Measurements from ENCODE around the gene LRRC66.

- TF ChIP-seq CTBP1 (IDR thresholded peaks at IDR 0.05; ENCODE audit: borderline replicate concordance) (no peak), SP1 (IDR thresholded peaks at IDR 0.05) (no peak), LEF1 (IDR thresholded peaks at IDR 0.05; ENCODE audit: borderline replicate concordance) (no peak), SUZ12 (IDR thresholded peaks at IDR 0.05) (no peak), PKNOX1 (IDR thresholded peaks at IDR 0.05) (no peak), NFRKB (IDR thresholded peaks at IDR 0.05) (no peak), ZNF384 (IDR thresholded peaks at IDR 0.05) (no peak), FOXK2 (IDR thresholded peaks at IDR 0.05) (no peak), HDGF (IDR thresholded peaks at IDR 0.05; ENCODE audit: borderline replicate concordance) (no peak), ARNT (IDR thresholded peaks at IDR 0.05) (no peak), BHLHE40 (IDR thresholded peaks at IDR 0.05; ENCODE audit: borderline replicate concordance) (no peak), L3MBTL2 (conservative IDR thresholded peaks at IDR 0.05) (no peak)
Measured at GRCh38 chr4:52037689-52038102, 17.5 kb upstream of the LRRC66 start.

Data from HEK293T (cell line).